Small intestine (tissue), 7 donors: Measurements from ENCODE around the gene SH3RF2. TPM values are rescaled to one million over a fixed set of nuclear protein-coding genes. Genes with fewer than 3 reads are reported as not detected.

Source experiments
- DNase-seq, 2 donors: peaks; one replicate each; pipeline versions ENCODE4 v3.0.0 to v3.0.0-alpha.2; 2013
- FAIRE-seq: peaks from 2 replicates; lab custom pipeline; 2012; peaks lifted over from hg19 to GRCh38; lab: Jason Lieb, UNC
- H3K27ac ChIP-seq, 3 donors: one replicate each; pipeline ENCODE4 v1.5.1; 2013; ENCODE audit warnings: low read length in 2 of 3, mild to moderate bottlenecking in 2 of 3, control low read depth in 1 of 3, inconsistent platforms in 1 of 3, low read depth in 1 of 3, moderate library complexity in 1 of 3
- H3K27me3 ChIP-seq, 3 donors: one replicate each; pipeline ENCODE4 v1.6.1; 2013; ENCODE audit warnings: low read length in 3 of 3, inconsistent platforms in 1 of 3; ENCODE audit not compliant: control insufficient read depth in 3 of 3, insufficient read depth in 3 of 3
- H3K36me3 ChIP-seq, 3 donors: one replicate each; pipeline ENCODE4 v1.6.1; 2013; ENCODE audit warnings: low read length in 3 of 3, inconsistent platforms in 1 of 3, low read depth in 1 of 3, mild to moderate bottlenecking in 1 of 3, moderate library complexity in 1 of 3; ENCODE audit not compliant: control insufficient read depth in 3 of 3, insufficient read depth in 2 of 3
- H3K4me1 ChIP-seq, 3 donors: one replicate each; pipeline ENCODE4 v1.6.1; 2013; ENCODE audit warnings: low read length in 2 of 3, inconsistent platforms in 1 of 3, low read depth in 1 of 3, mild to moderate bottlenecking in 1 of 3, moderate library complexity in 1 of 3; ENCODE audit not compliant: control insufficient read depth in 3 of 3, insufficient read depth in 2 of 3
- H3K4me3 ChIP-seq, 3 donors: one replicate each; pipeline ENCODE4 v1.5.1; 2013; ENCODE audit warnings: low read length in 3 of 3, control low read depth in 1 of 3, inconsistent platforms in 1 of 3, low read depth in 1 of 3, mild to moderate bottlenecking in 1 of 3, moderate library complexity in 1 of 3
- H3K9me3 ChIP-seq, 2 donors: one replicate each; pipeline ENCODE4 v1.6.1; 2013; ENCODE audit warnings: low read depth in 1 of 2, low read length in 1 of 2; ENCODE audit not compliant: control insufficient read depth in 2 of 2, insufficient read depth in 1 of 2
- WGBS, 3 donors: extraction: QIAGEN DNeasy Blood & Tissue Kit; methylation state at CpG; one replicate each; pipeline ENCODE4 v1.1.7; 2013; 5-methylcytosine and 5-hydroxymethylcytosine counted together
- polyA plus RNA-seq, 4 donors: library from polyadenylated mRNA; stranded (reverse) in 3 of 4; unstranded in 1 of 4; fragments of 200-250 nt in 3 of 4; fragments of 120-200 nt in 1 of 4; gene quantifications; one replicate each; pipeline versions ENCODE4 v1.2.1 to v1.2.3, GENCODE V29; 2013
- donor health status: healthy with polysubstance abuse.
- donor health status: control.
- donor health status: control.
- donor health status: Bipolar disorder and iron deficiency.
- donor health status: healthy.

SH3RF2 gene
- polyA plus RNA-seq, 4 donors = 14.3 to 44.0 (median 24.3) TPM

- no peak overlapping the region for H3K27ac ChIP-seq
- H3K36me3 ChIP-seq = peaks cover 2 to 37% (median 3%) of the 10 kb centered on the region in 3 donors
- no peak overlapping the region for H3K4me3 ChIP-seq
- no peaks in the 10 kb centered on the region for H3K27me3 ChIP-seq
- WGBS, 3 donors = 85 to 91% (median 85%) methylated on average over 5 of the region's 5 CpGs
- DNase-seq (no peak), FAIRE-seq (no peak)
- H3K4me1 ChIP-seq = peaks cover 0 to 7% (median 0%) of the 10 kb centered on the region in 3 donors
- H3K9me3 ChIP-seq = no peaks in the 10 kb centered on the region
Observed at GRCh38 chr5:146050086-146050485, 113.7 kb downstream of the SH3RF2 start.

GRCh38 chr5:146051678-146052077 is 115.3 kb downstream of the SH3RF2 start:
- peaks cover 3 to 44% (median 8%) of the 10 kb centered on the region in 3 donors for H3K36me3 ChIP-seq
- DNase-seq = no peak
- H3K9me3 ChIP-seq = no peaks in the 10 kb centered on the region
- no peaks in the 10 kb centered on the region for H3K27me3 ChIP-seq
- 68 to 81% (median 68%) methylated on average over 3 of the region's 3 CpGs for WGBS, 3 donors
- peaks cover 0 to 4% (median 0%) of the 10 kb centered on the region in 3 donors for H3K4me1 ChIP-seq
- H3K27ac ChIP-seq = no peak overlapping the region
- H3K4me3 ChIP-seq = no peak overlapping the region
- FAIRE-seq = no peak

- no peak for DNase-seq
- peaks cover 3 to 42% (median 8%) of the 10 kb centered on the region in 3 donors for H3K36me3 ChIP-seq
- H3K9me3 ChIP-seq = no peaks in the 10 kb centered on the region
- no peak for FAIRE-seq
- no peaks in the 10 kb centered on the region for H3K4me1 ChIP-seq
- H3K27me3 ChIP-seq = no peaks in the 10 kb centered on the region
- no peak overlapping the region for H3K4me3 ChIP-seq
- no peak overlapping the region for H3K27ac ChIP-seq
Observed at GRCh38 chr5:146052780-146053179, 116.4 kb downstream of the SH3RF2 start.

- Histone ChIP-seq H3K9me3 (no peaks in the 10 kb centered on the region), H3K27ac (no peak overlapping the region), H3K36me3 (peaks cover 3 to 45% (median 13%) of the 10 kb centered on the region in 3 donors), H3K4me3 (no peak overlapping the region), H3K27me3 (peaks cover 0 to 2% (median 0%) of the 10 kb centered on the region in 3 donors), H3K4me1 (no peaks in the 10 kb centered on the region)
- 63 to 70% (median 69%) methylated on average over 2 of the region's 2 CpGs for WGBS, 3 donors
- FAIRE-seq (no peak), DNase-seq (no peak)
Observed at GRCh38 chr5:146055432-146055831, 119.1 kb downstream of the SH3RF2 start.

- 77 to 93% (median 83%) methylated on average over 22 of the region's 22 CpGs for WGBS, 3 donors
- Histone ChIP-seq H3K4me3 (no peak overlapping the region), H3K27me3 (peaks cover 0 to 2% (median 0%) of the 10 kb centered on the region in 3 donors), H3K4me1 (no peaks in the 10 kb centered on the region), H3K9me3 (no peaks in the 10 kb centered on the region), H3K36me3 (peaks cover 0 to 49% (median 24%) of the 10 kb centered on the region in 3 donors), H3K27ac (no peak overlapping the region)
- DNase-seq = no peak
- no peak for FAIRE-seq
Observed at GRCh38 chr5:146059460-146060220, 123.3 kb downstream of the SH3RF2 start.

GRCh38 chr5:146060221-146060585 is 123.8 kb downstream of the SH3RF2 start:
- DNase-seq (no peak), FAIRE-seq (no peak)
- peaks cover 0 to 49% (median 25%) of the 10 kb centered on the region in 3 donors for H3K36me3 ChIP-seq
- no peak overlapping the region for H3K27ac ChIP-seq
- WGBS, 3 donors = 90 to 97% (median 93%) methylated on average over 5 of the region's 5 CpGs
- no peaks in the 10 kb centered on the region for H3K4me1 ChIP-seq
- peaks cover 0 to 2% (median 0%) of the 10 kb centered on the region in 3 donors for H3K27me3 ChIP-seq
- no peaks in the 10 kb centered on the region for H3K9me3 ChIP-seq
- H3K4me3 ChIP-seq = no peak overlapping the region

- H3K27me3 ChIP-seq = no peaks in the 10 kb centered on the region
- DNase-seq = no peak
- no peak overlapping the region for H3K27ac ChIP-seq
- H3K4me1 ChIP-seq = no peaks in the 10 kb centered on the region
- H3K9me3 ChIP-seq = no peaks in the 10 kb centered on the region
- no peak overlapping the region for H3K4me3 ChIP-seq
- H3K36me3 ChIP-seq = peaks cover 0 to 36% (median 12%) of the 10 kb centered on the region in 3 donors
- WGBS, 3 donors = 78 to 96% (median 96%) methylated on average over 8 of the region's 8 CpGs
- no peak for FAIRE-seq
Observed at GRCh38 chr5:146066968-146067367, 130.6 kb downstream of the SH3RF2 start.

- Histone ChIP-seq H3K4me1 (no peaks in the 10 kb centered on the region), H3K27me3 (no peaks in the 10 kb centered on the region), H3K4me3 (no peak overlapping the region), H3K36me3 (peaks cover 0 to 27% (median 6%) of the 10 kb centered on the region in 3 donors), H3K9me3 (no peaks in the 10 kb centered on the region), H3K27ac (no peak overlapping the region)
- DNase-seq (no peak), FAIRE-seq (no peak)
- WGBS, 3 donors = 68 to 90% (median 89%) methylated on average over 9 of the region's 9 CpGs
Observed at GRCh38 chr5:146068206-146068605, 131.8 kb downstream of the SH3RF2 start.
